ENCODE data around the gene CAD. TPM values are rescaled to one million over a fixed set of nuclear protein-coding genes. Genes with fewer than 3 reads are reported as not detected.

The CAD gene
- total and polyA plus RNA-seq, 2 experiments from 2014 or later, result 17.1 to 23.9 TPM

DNA sequence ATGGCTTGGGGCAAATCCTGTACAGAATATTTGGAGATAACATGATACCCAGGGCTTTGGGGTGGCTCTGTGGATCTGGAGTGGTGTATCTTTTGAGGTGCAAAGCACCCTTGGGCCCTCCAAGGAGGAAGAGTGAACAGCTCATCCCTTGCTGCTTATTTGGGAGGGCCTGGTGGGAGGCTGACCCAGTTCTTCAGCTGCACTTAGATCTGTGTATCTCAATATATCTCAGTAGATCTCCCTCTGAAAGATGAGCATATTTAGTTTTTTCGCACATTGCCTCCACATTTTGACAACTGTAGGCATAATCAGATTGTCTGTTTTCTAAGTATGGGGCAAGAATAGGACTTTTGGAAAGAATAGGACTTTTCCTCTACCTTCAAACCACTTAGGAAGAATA lies 67.8 kb downstream of the CAD start:
- peaks cover 18% of the 10 kb centered on the region for H3K4me1 ChIP-seq (ENCODE audit: insufficient read depth)
- in situ Hi-C loops (cut with MboI), result loop anchor here (10.0 kb wide), 1 partner anchor 180 kb away; no protein-coding TSS in a partner anchor

DNA sequence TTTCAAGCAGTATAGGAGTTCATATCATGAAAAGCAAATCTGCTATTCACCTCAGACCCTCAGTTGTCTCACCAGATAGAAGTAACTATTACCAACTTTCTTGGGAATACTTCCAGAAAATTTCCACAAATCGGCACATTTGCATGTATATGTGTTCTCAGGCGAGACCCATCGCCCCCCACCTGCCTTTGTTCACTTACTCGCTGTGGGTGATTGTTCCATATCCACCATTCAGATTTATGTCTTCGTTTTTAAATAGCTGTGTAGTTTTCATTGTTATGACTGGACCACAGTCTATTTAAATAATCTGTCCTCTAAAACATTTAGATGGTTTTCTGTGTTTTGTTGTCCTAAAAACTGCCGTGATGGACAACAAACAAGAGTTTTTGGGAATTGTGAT lies 68.3 kb downstream of the CAD start:
- DNase-seq, result no peak
- WGBS, 2 experiments (ENCODE audit: low coverage in 1 of 2, low lambda C conversion rate in 2 of 2, missing lambda C conversion rate in 2 of 2), result 37 to 44% methylated on average over 6 of the region's 6 CpGs
- Histone ChIP-seq H3K36me3 (ENCODE audit: low read depth) (no peaks in the 10 kb centered on the region), H3K9me3 (ENCODE audit: low read depth) (no peaks in the 10 kb centered on the region), H2AFZ (no peak overlapping the region), H3K9me2 (ENCODE audit: insufficient read depth) (no peaks in the 10 kb centered on the region), H3K4me2 (ENCODE audit: unreplicated experiment) (no peak overlapping the region), H3K4me3 (no peak overlapping the region), H3K79me2 (ENCODE audit: insufficient read depth) (no peaks in the 10 kb centered on the region), H3F3A (ENCODE audit: insufficient read depth) (0 out of 2 replicates have a peak, but pooled peaks cover 3% of the 10 kb centered on the region), H3K27ac (no peak overlapping the region), H3K4me1 (ENCODE audit: insufficient read depth) (peaks cover 18% of the 10 kb centered on the region), H4K20me1 (ENCODE audit: insufficient read depth) (no peaks in the 10 kb centered on the region), H3K27me3 (replicated peaks; ENCODE audit: insufficient read depth) (0 out of 2 replicates have a peak, but pooled peaks cover 8% of the 10 kb centered on the region), H3K9ac (no peak overlapping the region)
- in situ Hi-C loops (cut with MboI), result loop anchor here (10.0 kb wide), 1 partner anchor 181 kb away; no protein-coding TSS in a partner anchor
- TF ChIP-seq EZH2 (IDR thresholded peaks at IDR 0.05; ENCODE audit: insufficient read depth, poor library complexity, severe bottlenecking) (no peak), EZH2phosphoT487 (IDR thresholded peaks at IDR 0.05; ENCODE audit: insufficient read depth, low read depth) (no peak)

More for the DNA sequence above, 67.8 kb downstream of the CAD start:
- Histone ChIP-seq H4K20me1 (ENCODE audit: insufficient read depth) (no peaks in the 10 kb centered on the region), H3K27me3 (replicated peaks; ENCODE audit: insufficient read depth) (0 out of 2 replicates have a peak, but pooled peaks cover 8% of the 10 kb centered on the region), H3K79me2 (ENCODE audit: insufficient read depth) (no peaks in the 10 kb centered on the region), H3K9ac (no peak overlapping the region), H3K4me2 (ENCODE audit: unreplicated experiment) (no peak overlapping the region), H3K36me3 (ENCODE audit: low read depth) (no peaks in the 10 kb centered on the region), H3K9me3 (ENCODE audit: low read depth) (no peaks in the 10 kb centered on the region), H3K9me2 (ENCODE audit: insufficient read depth) (no peaks in the 10 kb centered on the region), H3F3A (ENCODE audit: insufficient read depth) (0 out of 2 replicates have a peak, but pooled peaks cover 3% of the 10 kb centered on the region), H3K4me3 (no peak overlapping the region), H2AFZ (no peak overlapping the region), H3K27ac (no peak overlapping the region)
- TF ChIP-seq EZH2 (IDR thresholded peaks at IDR 0.05; ENCODE audit: insufficient read depth, poor library complexity, severe bottlenecking), result no peak
- no peak for TF ChIP-seq EZH2phosphoT487 (IDR thresholded peaks at IDR 0.05; ENCODE audit: insufficient read depth, low read depth)
- no peak for DNase-seq
- WGBS, 2 experiments (ENCODE audit: low coverage in 1 of 2, low lambda C conversion rate in 2 of 2, missing lambda C conversion rate in 2 of 2), result 89 to 90% methylated on average over 1 of the region's 1 CpG

DNA sequence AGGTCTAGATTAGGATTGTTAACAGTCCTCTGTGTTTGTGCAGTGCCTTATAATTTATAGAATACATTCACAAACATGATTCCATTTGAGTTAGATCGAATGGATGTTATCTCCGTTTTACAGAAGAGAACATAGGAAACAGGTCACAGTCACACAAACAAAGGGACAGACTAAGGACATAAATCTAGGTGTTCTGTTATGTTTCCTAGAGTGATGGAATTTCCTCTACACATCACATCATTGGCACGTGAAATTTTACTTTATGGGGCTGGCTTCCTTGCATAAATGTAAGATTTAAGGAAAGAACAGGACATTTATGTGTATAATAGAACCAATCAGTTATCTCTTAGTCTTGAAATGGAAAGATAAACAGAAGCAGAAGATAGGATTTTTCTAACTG lies 71.4 kb downstream of the CAD start:
- 32 to 43% methylated on average over 3 of the region's 3 CpGs for WGBS, 2 experiments (ENCODE audit: low coverage in 1 of 2, low lambda C conversion rate in 2 of 2, missing lambda C conversion rate in 2 of 2)
- H2AFZ ChIP-seq, result no peak overlapping the region
- H3K4me1 ChIP-seq (ENCODE audit: insufficient read depth), result peaks cover 11% of the 10 kb centered on the region
- no peak overlapping the region for H3K4me3 ChIP-seq
- H3K9me3 ChIP-seq (ENCODE audit: low read depth), result no peaks in the 10 kb centered on the region
- in situ Hi-C loops (cut with MboI), result loop anchor here (10.0 kb wide), 1 partner anchor 184 kb away; no protein-coding TSS in a partner anchor
- no peak overlapping the region for H3K4me2 ChIP-seq (ENCODE audit: unreplicated experiment)
- H3F3A ChIP-seq (ENCODE audit: insufficient read depth), result peaks cover 14% of the 10 kb centered on the region
- no peaks in the 10 kb centered on the region for H3K79me2 ChIP-seq (ENCODE audit: insufficient read depth)
- no peak overlapping the region for H3K9ac ChIP-seq
- 0 out of 2 replicates have a peak, but pooled peaks cover 8% of the 10 kb centered on the region for H3K27me3 ChIP-seq (replicated peaks; ENCODE audit: insufficient read depth)
- H3K27ac ChIP-seq, result no peak overlapping the region
- TF ChIP-seq EZH2 (IDR thresholded peaks at IDR 0.05; ENCODE audit: insufficient read depth, poor library complexity, severe bottlenecking) (no peak), EZH2phosphoT487 (IDR thresholded peaks at IDR 0.05; ENCODE audit: insufficient read depth, low read depth) (no peak)
- no peaks in the 10 kb centered on the region for H3K9me2 ChIP-seq (ENCODE audit: insufficient read depth)
- DNase-seq, result no peak
- no peaks in the 10 kb centered on the region for H3K36me3 ChIP-seq (ENCODE audit: low read depth)
- no peaks in the 10 kb centered on the region for H4K20me1 ChIP-seq (ENCODE audit: insufficient read depth)

DNA sequence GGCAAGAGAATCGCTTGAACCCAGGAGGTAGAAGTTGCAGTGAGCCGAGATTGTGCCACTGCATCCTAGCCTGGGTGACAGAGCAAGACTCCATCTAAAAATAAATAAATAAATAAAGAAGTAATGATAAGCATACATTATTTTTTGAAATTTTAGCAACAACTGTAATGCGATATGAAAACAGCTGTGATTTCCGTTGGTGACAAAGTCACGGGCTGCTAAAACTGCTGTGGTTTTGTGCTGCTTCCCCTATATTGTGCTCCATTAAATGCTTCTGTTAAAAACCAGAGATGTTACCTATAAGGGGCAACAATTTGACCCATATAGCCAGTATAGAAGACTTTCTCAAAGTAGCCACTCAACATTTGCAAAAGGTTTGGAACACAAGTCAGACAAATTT lies 73.4 kb downstream of the CAD start:
- peaks cover 22% of the 10 kb centered on the region for H3F3A ChIP-seq (ENCODE audit: insufficient read depth)
- no peak for DNase-seq
- TF ChIP-seq EZH2phosphoT487 (IDR thresholded peaks at IDR 0.05; ENCODE audit: insufficient read depth, low read depth), result no peak
- no peak for TF ChIP-seq EZH2 (IDR thresholded peaks at IDR 0.05; ENCODE audit: insufficient read depth, poor library complexity, severe bottlenecking)
- H3K9ac ChIP-seq, result no peak overlapping the region
- no peak overlapping the region for H3K4me2 ChIP-seq (ENCODE audit: unreplicated experiment)
- no peak overlapping the region for H3K27ac ChIP-seq
- no peaks in the 10 kb centered on the region for H4K20me1 ChIP-seq (ENCODE audit: insufficient read depth)
- no peak overlapping the region for H2AFZ ChIP-seq
- no peaks in the 10 kb centered on the region for H3K36me3 ChIP-seq (ENCODE audit: low read depth)
- H3K4me1 ChIP-seq (ENCODE audit: insufficient read depth), result peaks cover 13% of the 10 kb centered on the region
- in situ Hi-C loops (cut with MboI), result no loop called here
- H3K27me3 ChIP-seq (replicated peaks; ENCODE audit: insufficient read depth), result 0 out of 2 replicates have a peak, but pooled peaks cover 8% of the 10 kb centered on the region
- H3K9me3 ChIP-seq (ENCODE audit: low read depth), result no peaks in the 10 kb centered on the region
- H3K79me2 ChIP-seq (ENCODE audit: insufficient read depth), result no peaks in the 10 kb centered on the region
- 81 to 88% methylated on average over 5 of the region's 5 CpGs for WGBS, 2 experiments (ENCODE audit: low coverage in 1 of 2, low lambda C conversion rate in 2 of 2, missing lambda C conversion rate in 2 of 2)
- no peak overlapping the region for H3K4me3 ChIP-seq
- no peaks in the 10 kb centered on the region for H3K9me2 ChIP-seq (ENCODE audit: insufficient read depth)

Measured in GM23248 (cell line).